HG02763 (cell line): ENCODE results near the gene CLIC5.

Experiments
- ATAC-seq: cut with Tn5 transposase; IDR thresholded peaks from one replicate; pipeline ENCODE4 v1.9.1; 2021; ENCODE audit warnings: mild to moderate bottlenecking, moderate library complexity; ENCODE audit not compliant: unreplicated experiment

CLIC5 gene

DNA sequence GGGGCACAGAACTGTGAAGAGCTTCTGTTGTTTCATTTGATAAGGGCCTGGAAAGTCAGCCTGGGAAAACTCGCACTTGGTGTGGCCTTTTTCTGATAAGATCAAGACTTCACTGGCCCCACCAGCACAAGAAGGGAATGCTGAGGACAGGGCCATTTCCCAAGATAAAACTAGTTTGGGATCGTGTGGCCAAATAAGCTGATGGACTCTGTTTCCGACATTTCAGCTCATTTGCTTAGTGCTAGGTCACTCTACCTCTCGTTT lies 116.0 kb downstream of the CLIC5 start:
- ATAC-seq = no peak

DNA sequence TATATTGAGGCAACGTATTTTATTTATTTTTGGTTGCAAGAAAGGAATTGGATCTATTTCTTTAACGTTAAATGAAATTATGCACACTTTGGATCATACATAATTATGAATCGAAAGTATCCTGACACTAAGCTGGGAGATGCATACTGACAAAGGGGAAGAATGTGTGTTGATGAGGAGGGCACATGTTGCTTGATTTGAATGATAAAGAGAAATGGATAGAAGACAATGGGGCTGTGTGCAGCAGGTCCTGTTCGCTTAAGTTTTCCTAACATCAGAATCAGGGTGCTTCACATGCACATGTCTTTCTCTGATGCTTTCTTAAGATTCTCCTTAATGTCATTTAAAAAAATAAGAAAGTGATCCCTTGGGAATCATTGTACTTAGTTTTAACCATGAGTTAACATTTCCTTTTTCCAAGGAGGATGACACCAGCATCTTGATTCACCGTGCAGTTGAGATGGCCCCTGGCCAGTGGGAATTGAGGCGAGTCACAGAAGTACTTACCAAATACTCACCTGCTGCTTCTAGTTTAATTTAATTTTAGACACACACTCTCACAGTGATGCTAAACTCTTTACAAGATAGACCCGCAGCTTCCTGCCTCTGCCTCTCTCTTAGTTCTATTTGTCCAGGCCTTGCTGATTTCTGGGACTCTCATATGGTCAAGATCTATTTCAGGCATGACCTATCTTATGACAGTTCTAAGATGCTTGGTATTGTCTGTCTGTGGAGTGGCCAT lies 116.5 kb downstream of the CLIC5 start:
- no peak for ATAC-seq

DNA sequence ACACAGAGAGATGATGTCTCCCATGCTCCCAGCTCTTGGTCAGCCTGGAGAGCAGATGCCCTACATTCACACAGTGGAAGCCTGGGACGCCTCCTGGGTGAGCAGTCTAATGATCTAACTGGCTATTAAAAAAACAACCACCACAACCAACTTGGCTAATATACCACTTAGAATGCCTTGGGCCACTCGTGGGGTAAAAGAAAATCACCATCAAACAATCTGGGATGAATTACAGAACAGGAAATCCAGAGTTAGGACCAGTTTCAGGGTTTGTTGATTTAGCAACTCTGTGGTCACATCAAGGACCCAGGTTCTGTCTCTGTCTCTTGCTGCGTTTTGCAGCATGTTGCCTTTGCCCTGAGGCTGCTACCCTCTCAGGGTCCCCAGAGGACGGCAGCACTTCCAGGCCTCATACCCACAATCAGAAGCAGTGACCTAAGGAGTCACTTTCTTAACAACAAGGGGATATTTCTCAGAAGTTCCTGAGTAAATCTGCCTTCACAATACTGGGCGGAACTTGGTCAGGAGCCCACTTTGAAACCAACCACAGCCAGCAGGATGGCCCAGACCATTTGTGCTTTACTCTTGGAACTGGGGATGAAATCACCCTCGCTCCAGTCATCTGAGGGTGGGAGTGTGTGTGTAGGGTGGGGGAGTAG lies 118.7 kb downstream of the CLIC5 start:
- ATAC-seq = no peak

DNA sequence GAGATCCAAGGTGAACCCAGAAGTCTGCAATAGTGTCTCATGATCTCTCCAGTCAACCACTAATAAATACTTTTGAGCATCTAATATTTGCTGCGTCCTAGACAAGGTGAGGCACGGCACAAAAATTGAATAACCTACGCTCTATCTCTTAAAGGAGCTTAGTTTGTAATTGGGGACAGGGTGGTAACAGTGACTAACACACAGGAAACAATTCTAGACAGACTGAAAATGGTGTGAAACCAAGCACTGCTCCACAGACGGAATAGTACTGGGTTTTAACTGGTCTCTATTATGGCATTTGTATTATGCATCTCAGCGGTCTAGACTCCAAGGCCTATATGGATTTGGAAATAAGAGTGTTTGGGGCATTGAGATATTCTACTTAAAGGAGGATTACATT lies 120.1 kb downstream of the CLIC5 start:
- no peak for ATAC-seq

DNA sequence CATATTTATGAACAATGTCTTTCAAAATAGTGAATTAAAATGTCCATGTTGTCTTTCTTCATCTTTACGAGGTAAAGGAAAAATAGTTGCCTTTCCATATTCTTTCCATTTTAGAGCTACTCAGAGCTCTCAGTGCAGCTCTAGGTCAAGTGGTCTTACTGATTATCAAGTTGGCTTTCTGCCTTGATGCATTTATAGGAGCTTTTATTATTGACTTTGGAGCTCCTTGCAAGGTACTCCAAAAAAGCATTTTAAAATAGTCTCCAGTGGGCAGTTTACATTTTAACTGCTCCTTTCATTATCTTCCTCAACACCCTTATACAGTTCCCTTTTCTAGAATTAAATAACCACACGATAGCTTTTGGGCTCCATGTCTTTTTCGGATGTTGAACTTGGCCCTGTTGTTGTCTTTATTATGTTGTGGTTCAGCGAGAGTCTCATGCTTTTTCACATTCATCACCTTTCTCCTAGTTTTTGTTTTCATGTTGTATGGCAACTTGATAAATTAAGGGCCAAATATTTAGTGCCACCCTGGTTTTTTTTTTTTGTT lies 122.9 kb downstream of the CLIC5 start:
- no peak for ATAC-seq

- no peak for ATAC-seq
Observed at GRCh38 chr6:45892196-45892595, 123.5 kb downstream of the CLIC5 start.

DNA sequence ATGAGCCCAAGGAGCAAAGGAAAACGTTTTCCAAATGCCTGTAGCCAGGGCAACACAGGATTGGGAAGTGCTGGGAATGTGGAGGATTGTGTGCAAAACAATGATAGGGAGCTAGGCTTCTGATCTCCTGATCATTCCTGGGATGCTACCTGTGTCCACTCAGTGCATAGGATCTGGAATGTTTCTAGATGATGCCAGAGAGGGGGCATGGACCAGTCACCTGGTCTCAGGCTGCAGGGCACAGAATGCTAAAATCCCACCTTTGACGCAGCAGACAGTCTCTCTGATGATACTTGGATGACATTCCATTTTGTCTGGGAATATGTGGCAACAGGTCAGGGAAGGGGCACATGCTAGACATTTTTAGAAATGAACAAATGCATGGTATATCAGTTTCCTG lies 128.9 kb downstream of the CLIC5 start:
- no peak for ATAC-seq

DNA sequence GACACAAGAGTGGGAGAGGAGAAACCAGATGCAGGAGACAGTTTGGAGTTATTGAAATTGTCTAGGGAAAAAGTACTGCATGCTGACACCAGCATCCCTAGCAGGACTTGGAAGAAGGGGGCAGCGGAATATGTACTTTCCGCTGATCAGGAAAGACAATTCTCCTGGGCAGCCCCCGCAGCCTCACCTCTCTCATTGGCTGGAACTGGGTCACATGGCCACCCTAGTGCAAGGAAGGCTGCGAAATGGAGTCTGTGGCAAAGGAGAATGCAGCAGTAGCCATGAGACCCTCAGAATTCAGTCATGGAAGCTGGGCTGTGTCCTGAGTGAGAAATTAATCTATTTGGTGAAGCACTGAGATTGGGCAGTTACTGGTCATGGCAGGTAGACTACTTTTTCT lies 131.3 kb downstream of the CLIC5 start:
- no peak for ATAC-seq

DNA sequence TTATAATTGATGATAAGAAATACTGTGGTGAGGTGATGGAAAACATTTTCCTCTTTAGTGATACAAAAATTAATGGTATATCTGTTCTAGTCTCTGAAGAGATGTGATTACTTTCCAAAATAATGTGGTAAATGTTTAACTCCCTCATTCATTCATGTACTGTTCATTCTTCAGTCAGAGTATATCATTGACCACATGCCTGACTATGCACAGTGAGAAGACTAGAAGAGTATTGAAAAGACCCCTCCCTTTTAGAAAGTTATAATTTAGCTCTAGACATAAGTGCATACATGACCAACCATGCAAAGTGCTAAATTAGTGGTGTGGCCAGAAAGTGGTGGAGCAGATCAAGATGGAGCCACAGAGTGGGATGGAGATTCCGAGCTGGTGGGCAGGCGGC lies 133.0 kb downstream of the CLIC5 start:
- ATAC-seq = no peak

DNA sequence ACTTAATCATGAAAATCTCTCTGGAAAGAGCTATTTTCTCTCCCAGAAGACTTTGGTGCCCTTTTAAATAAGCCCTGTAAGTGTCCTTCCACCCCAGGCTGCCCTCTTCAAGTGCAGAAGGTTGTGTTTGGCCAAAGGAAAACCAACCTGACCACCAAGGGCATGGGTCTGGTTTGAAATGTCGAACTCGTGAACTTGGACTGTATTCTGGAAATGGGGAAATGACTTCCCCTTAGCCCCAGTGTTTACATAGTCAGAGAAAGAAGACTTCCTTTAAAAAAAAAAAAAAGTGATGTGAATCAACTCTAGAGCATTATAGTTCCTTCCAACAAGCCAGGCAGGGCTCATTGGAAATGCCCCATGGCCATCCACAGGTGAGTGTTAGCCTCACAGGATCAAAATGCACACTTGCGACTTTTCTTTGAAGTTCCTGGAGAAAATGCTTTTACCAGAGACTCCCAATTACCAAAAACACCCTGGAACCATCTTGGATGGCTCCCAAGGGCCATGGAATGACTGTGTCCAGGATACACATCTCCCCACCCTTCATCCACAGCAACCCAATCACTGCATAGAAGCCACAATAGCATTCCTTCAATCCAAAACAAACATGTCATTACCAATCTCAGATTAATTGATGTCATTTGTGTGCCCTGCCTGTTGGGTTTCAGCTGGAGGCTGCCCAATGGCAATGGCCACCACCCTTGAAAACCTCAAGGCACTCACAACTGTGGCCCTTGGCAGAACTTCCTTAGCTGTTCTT lies 133.8 kb downstream of the CLIC5 start:
- ATAC-seq = no peak

DNA sequence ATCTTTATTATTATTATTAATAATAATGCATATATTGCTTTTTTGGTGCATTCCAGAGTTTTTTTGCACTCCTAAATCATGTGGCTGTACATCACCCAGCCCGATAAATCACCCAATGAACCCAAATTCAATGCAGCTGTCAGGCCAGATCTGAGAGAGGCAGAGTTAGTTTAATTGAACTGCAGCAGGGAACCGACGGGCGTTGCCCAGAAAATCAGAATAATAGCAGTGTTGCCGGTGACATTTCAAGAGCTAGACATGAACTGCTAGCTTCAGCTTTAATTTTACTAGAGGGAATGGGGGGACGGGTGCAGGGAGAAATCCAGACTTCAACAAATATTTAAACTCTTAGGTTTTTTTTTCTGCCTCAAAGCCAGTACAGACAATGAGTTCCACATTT lies 135.0 kb downstream of the CLIC5 start:
- ATAC-seq = no peak

- no peak for ATAC-seq
Observed at GRCh38 chr6:45880159-45880558, 135.5 kb downstream of the CLIC5 start.

GRCh38 chr6:45877970-45878590 lies 137.6 kb downstream of the CLIC5 start:
- ATAC-seq = no peak

DNA sequence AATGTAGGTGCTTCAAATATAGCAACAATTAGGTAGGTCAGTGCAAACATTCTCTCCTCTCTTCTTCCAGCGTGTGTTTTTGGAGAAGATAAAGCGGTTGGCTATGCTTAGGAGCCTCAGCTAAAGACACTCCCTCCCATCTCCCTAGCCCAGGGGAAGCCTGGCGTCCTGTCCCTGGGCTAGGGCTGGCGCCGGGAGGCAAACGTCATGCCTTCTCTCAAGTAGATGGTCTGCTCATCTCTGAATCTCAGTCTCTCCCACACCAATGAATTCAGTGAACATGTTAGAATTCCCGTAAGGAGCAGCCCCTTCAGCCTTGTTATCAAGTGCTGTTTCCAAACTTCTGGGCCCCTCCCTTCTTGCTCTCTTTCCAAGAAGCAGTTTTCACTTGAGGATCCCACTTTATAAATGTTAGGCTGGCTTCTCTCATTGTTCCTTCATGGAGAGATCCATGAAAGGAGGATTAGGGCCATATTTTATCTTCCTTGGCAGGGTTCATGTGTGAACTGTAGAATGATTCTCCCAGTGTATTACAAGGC lies 142.8 kb downstream of the CLIC5 start:
- no peak for ATAC-seq

DNA sequence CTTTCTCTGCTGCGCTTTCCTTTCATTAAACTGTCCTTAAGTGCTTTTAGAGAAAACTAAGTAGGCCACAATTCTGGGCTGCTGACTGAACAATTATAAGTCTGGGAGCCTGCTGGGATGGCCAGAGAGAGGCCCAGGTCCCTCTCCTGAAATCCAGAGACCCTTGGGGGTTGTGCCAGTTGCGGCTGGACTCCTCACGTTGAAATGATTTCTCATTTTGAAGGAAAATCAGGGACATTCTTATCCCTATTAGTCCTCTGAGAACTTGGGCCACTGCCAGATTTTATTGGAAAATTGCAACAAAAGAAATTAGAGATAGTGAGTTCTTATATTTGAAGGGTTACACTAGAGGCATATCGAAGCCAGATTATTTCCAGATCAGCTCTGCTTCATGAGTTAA lies 145.1 kb downstream of the CLIC5 start:
- no peak for ATAC-seq

GRCh38 chr6:45864651-45865050 lies 151.0 kb downstream of the CLIC5 start:
- ATAC-seq = no peak

DNA sequence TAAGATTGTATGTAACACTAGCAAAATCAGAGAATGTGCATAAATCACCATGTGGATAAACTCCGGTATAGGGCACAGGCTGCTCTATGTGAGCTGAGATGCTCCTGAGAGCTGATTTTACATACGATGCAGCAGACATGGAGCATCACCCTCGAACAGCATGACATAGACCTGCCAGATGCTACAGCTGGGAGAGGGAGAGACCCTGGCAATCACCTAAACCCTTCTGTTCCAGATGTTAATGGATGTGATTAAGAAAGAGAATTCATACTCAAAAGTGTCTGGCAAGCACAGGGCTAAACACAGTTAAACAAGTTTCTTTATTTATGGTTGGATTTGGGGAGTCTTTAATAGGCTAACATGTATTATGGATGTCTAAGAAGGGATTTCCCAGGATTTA lies 157.0 kb downstream of the CLIC5 start:
- no peak for ATAC-seq

GRCh38 chr6:45857827-45858226 lies 157.8 kb downstream of the CLIC5 start:
- no peak for ATAC-seq

- ATAC-seq = no peak
Observed at GRCh38 chr6:45855642-45856394, 159.8 kb downstream of the CLIC5 start.

GRCh38 chr6:45854149-45854742 lies 161.4 kb downstream of the CLIC5 start:
- no peak for ATAC-seq
